Keratinocyte (primary cell): ENCODE results near the gene RAB11FIP4. TPM values are rescaled to one million over a fixed set of nuclear protein-coding genes. Genes with fewer than 3 reads are reported as not detected.

Source experiments
- DNase-seq: peaks from one replicate; pipeline ENCODE4 v3.0.0-alpha.2; 2011; ENCODE audit warnings: low read depth, missing footprints, low spot score
- FAIRE-seq: peaks from 2 replicates; lab custom pipeline; 2011; peaks lifted over from hg19 to GRCh38; lab: Jason Lieb, UNC
- H2AFZ ChIP-seq: 2 replicates; pipeline ENCODE4 v1.6.0; 2012; ENCODE audit warnings: low read length, control low read depth, inconsistent platforms; ENCODE audit not compliant: control insufficient read depth
- H3K27ac ChIP-seq: 2 replicates; pipeline ENCODE4 v1.5.1; 2011; ENCODE audit warnings: low read length; ENCODE audit not compliant: control insufficient read depth, insufficient read depth
- H3K27me3 ChIP-seq: 3 replicates; pipeline ENCODE4 v1.6.0; 2011; ENCODE audit warnings: low read length; ENCODE audit not compliant: control insufficient read depth, insufficient read depth; ENCODE audit errors: extremely low read depth
- H3K36me3 ChIP-seq, 2 experiments: 2 replicates in 1 of 2; 3 replicates in 1 of 2; pipeline ENCODE4 v1.5.1; 2011; ENCODE audit warnings: low read length in 2 of 2, mild to moderate bottlenecking in 1 of 2; ENCODE audit not compliant: control insufficient read depth in 2 of 2, insufficient read depth in 2 of 2; ENCODE audit errors: extremely low read depth in 1 of 2
- H3K4me1 ChIP-seq: 3 replicates; pipeline ENCODE4 v1.5.1; 2011; ENCODE audit warnings: low read length; ENCODE audit not compliant: control insufficient read depth, insufficient read depth; ENCODE audit errors: extremely low read depth
- H3K4me2 ChIP-seq: 3 replicates; pipeline ENCODE4 v1.6.0; 2011; ENCODE audit warnings: low read depth, low read length; ENCODE audit not compliant: control insufficient read depth, insufficient read depth; ENCODE audit errors: extremely low read depth
- H3K4me3 ChIP-seq, 3 experiments: fragments of 200-600 bp in 1 of 3; sonication (generic) in 1 of 3; 2 replicates in 2 of 3; 3 replicates in 1 of 3; pipeline ENCODE4 v1.5.1; 2011 to 2016; ENCODE audit warnings: low read length in 3 of 3, mild to moderate bottlenecking in 3 of 3, control low read depth in 2 of 3, inconsistent platforms in 1 of 3, low read depth in 1 of 3, mixed read lengths in 1 of 3, mixed run types in 1 of 3, moderate library complexity in 1 of 3; ENCODE audit not compliant: control insufficient read depth in 2 of 3, insufficient read depth in 2 of 3; ENCODE audit errors: extremely low read depth in 1 of 3
- H3K79me2 ChIP-seq: 2 replicates; pipeline ENCODE4 v1.6.0; 2012; ENCODE audit warnings: low read length; ENCODE audit not compliant: control insufficient read depth, insufficient read depth
- H3K9ac ChIP-seq: 3 replicates; pipeline ENCODE4 v1.6.0; 2011; ENCODE audit warnings: low read length; ENCODE audit not compliant: control insufficient read depth, insufficient read depth; ENCODE audit errors: extremely low read depth
- H3K9me1 ChIP-seq: 3 replicates; pipeline ENCODE4 v1.6.0; 2011; ENCODE audit warnings: low read length; ENCODE audit not compliant: control insufficient read depth, insufficient read depth; ENCODE audit errors: extremely low read depth
- H3K9me3 ChIP-seq: 2 replicates; pipeline ENCODE4 v1.5.1; 2012; ENCODE audit warnings: low read depth, low read length; ENCODE audit not compliant: control insufficient read depth
- H4K20me1 ChIP-seq: 3 replicates; pipeline ENCODE4 v1.6.0; 2011; ENCODE audit warnings: low read length; ENCODE audit not compliant: control insufficient read depth, insufficient read depth; ENCODE audit errors: extremely low read depth
- CTCF ChIP-seq, 3 experiments: IDR thresholded peaks in 1 of 3; conservative IDR thresholded peaks in 1 of 3; optimal IDR thresholded peaks in 1 of 3; 2 replicates in 2 of 3; 3 replicates in 1 of 3; pipeline versions ENCODE3 to v1.5.1; 2011; ENCODE audit warnings: low read length in 3 of 3, mild to moderate bottlenecking in 3 of 3, moderate library complexity in 2 of 3, control low read depth in 1 of 3, inconsistent platforms in 1 of 3; ENCODE audit not compliant: insufficient read depth in 2 of 3; ENCODE audit errors: extremely low read depth in 1 of 3
- EZH2 ChIP-seq: IDR thresholded peaks from one replicate; pipeline ENCODE4 v1.6.1; 2012; ENCODE audit warnings: inconsistent platforms, mild to moderate bottlenecking, low read length, moderate library complexity
- dilution Hi-C: fragments of 300-500 bp; cut with MboI; formaldehyde crosslinking; loops from one replicate; pipeline ENCODE4 v1.7.0; 2020; ENCODE audit warnings: low sequenced_read_pairs; ENCODE audit not compliant: extremely low pct_ligation_motif_present
- polyA plus RNA-seq, 5 experiments: library from polyadenylated mRNA; depleted of rRNA in 3 of 5; stranded (reverse) in 3 of 5; stranded (forward) in 1 of 5; unstranded in 1 of 5; fragments of >200 nt; gene quantifications; 1 replicate in 1 of 5; 2 replicates in 3 of 5; 3 replicates in 1 of 5; pipeline versions ENCODE4 v1.2.1 to v1.2.3, GENCODE V29; 2011 to 2012; ENCODE audit warnings: missing spikeins in 2 of 5, low read depth in 1 of 5, low replicate concordance in 1 of 5

RAB11FIP4 gene
- polyA plus RNA-seq, 1 donor (not counting 4 experiments of a cell fraction or from before 2014, with no cell fraction given), result 9.1 TPM

- Histone ChIP-seq H3K9ac (no peak overlapping the region), H3K9me3 (no peaks in the 10 kb centered on the region), H3K36me3 (no peaks in the 10 kb centered on the region), H3K9me1 (peaks cover 6% of the 10 kb centered on the region), H4K20me1 (peaks cover 4% of the 10 kb centered on the region), H2AFZ (no peak overlapping the region), H3K27me3 (no peaks in the 10 kb centered on the region), H3K27ac (no peak overlapping the region), H3K4me2 (peak overlapping the region; percentile 48), H3K4me1 (peaks cover 74% of the 10 kb centered on the region), H3K79me2 (peaks cover 3% of the 10 kb centered on the region), H3K4me3 (no peak overlapping the region)
- dilution Hi-C loops, result no loop called here
- FAIRE-seq (peak; percentile 94), DNase-seq (peak; percentile 28)
- TF ChIP-seq CTCF (optimal IDR thresholded peaks at IDR 0.05 in 1 of 3, IDR thresholded peaks at IDR 0.05 in 1 of 3, conservative IDR thresholded peaks at IDR 0.05 in 1 of 3; ENCODE audit: extremely low read depth in 1 of 3, insufficient read depth in 2 of 3, low read length in 3 of 3) (no peak), EZH2 (no peak)
Observed at GRCh38 chr17:31491376-31492131, 100.1 kb downstream of the RAB11FIP4 start.

GRCh38 chr17:31492206-31492605 is 100.7 kb downstream of the RAB11FIP4 start:
- Histone ChIP-seq H2AFZ (no peak overlapping the region), H4K20me1 (peaks cover 4% of the 10 kb centered on the region), H3K9ac (no peak overlapping the region), H3K4me1 (peaks cover 74% of the 10 kb centered on the region), H3K9me3 (no peaks in the 10 kb centered on the region), H3K27me3 (no peaks in the 10 kb centered on the region), H3K4me2 (peak overlapping the region; percentile 48), H3K4me3 (no peak overlapping the region), H3K79me2 (peaks cover 5% of the 10 kb centered on the region), H3K9me1 (peaks cover 6% of the 10 kb centered on the region), H3K36me3 (no peaks in the 10 kb centered on the region), H3K27ac (no peak overlapping the region)
- DNase-seq (no peak), FAIRE-seq (no peak)
- dilution Hi-C loops, result no loop called here
- TF ChIP-seq CTCF (optimal IDR thresholded peaks at IDR 0.05 in 1 of 3, IDR thresholded peaks at IDR 0.05 in 1 of 3, conservative IDR thresholded peaks at IDR 0.05 in 1 of 3; ENCODE audit: extremely low read depth in 1 of 3, insufficient read depth in 2 of 3, low read length in 3 of 3), result no peak
- TF ChIP-seq EZH2, result no peak
